NCI-H2171 treated with DMSO at 0.1 percent for 48 hours (cell line): ENCODE measurements around the gene MYRFL.
"Not testable (repeated sequence)": the region's sequence is repeated elsewhere in the genome, so short reads cannot be mapped to it uniquely, and the experiment has no call there.

Experiments used
- DNase-seq: peaks from one replicate; lab custom pipeline; 2025; lab: John Stamatoyannopoulos, UW

MYRFL gene

DNA sequence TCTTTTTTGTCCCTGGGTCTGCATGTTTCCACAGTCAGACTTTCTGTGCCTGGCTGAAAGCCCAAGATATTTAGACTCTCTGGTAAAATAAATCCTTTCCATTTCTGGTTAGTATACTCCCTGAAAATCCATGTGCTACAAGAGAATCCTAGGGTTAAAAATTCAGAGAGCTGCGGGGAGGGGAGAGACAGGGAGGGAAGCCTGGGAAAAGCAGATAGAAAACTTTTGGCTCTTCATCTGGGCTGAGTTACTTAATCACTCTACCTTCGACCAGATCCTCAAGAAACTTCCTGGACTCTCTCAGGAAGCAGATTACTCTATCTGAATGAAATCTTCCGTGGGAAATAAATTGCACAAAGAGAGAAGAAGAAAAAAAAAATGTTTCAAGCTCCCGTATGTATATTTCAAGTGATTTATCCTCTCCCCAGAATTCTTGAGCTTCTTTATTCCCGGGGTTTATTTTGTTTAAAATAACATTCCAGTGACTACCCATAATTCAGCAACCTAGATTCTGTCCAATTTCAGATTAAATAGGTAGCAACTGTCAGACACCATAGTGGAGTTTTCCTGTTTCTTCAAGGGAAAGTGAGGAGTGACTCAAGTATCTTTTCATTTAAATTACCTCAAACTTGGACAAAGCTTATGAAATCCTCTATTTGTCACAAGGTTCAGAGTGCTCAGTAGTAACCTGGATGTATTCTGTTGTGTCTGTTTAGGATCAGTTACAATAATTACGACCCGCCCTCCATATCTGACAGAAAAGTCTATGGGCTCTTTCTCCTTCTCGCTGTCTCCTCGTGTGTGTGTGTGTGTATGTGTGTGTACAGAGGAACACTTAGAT lies 163.7 kb downstream of the MYRFL start:
- DNase-seq = no peak

DNA sequence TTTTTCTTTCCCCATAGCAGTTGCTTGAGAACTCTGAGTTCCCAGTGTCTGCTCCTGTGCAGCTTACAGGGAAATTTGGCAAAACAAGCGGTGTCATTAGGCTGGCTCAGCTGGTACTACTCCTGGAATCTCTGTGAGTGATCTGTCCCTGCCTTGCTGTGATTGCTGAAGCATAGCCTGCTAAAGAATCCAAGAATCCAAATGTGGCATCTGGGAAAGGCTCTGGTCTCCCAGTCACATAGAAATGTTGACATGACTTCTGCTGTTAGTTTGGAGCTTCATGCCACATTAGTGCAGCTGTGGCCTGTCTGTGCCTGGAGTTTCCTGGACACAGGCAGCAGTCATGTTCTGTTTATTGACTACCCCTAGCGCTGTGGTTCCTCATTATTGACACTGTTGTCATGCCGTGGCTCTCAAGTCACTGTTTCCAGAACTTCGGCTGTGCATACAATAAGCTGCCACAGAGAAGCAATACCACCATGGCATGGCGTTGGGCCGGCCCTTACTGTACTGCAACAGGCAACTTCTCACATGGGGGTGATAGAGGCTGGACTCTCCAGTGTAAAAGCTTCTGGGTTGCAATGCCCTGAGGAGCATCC lies 166.8 kb downstream of the MYRFL start:
- DNase-seq = peak; percentile 40

DNA sequence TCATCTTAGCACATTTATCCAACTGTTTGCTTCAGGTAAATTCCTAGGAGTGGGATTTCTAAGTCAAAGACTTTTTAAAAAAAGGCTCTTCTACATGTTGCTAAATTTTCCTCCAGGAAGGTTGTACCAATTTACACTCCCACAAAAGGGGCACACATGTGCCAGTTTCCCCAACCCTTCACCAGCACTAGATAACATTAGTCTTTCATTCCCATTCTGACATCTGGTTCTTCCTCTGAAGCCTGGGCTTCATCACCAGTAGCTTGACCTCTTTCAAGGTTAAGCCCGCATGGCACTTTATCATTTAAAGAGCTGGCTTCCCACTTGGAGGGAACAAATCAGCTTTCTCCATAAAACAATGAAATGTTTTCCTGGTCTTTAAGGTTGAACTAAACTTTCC lies 168.4 kb downstream of the MYRFL start:
- DNase-seq = no peak

DNA sequence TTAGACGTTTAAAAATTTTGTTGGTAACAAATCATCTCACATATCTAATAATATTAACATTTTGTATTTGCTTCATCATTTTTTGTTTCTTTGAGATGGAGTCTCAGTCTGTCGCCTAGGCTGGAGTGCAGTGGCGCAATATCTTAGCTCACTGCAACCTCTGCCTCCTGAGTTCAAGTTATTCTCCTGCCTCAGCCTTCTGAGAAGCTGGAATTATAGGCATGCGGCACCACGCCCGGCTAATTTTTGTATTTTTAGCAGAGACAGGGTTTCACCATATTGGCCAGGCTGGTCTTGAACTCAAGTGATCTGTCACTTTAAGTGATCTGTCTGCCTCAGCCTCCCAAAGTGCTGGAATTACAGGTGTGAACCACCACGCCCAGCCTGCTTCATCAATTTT lies 169.1 kb downstream of the MYRFL start:
- DNase-seq = not testable (repeated sequence)

DNA sequence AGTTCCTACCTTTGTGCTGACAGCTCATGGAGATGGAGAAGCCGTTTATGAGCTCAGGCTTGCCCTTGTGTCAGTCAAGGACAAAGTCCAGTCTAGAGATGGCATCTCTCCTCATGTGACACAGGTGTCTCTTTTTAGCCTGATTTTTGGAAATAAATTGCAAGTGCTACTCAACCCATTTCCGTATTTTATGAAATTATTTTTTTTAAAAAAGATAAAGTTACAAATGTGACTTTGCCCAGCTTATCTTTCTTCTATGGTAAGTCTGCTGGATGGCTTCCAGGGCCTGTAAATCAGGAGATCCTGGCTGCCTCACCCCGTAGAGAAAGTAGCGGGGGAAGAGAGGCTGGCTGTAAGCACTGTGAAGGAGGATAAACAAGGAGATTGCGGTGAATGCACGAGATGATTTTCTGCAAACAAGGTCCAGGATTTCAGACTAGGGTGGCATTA lies 169.7 kb downstream of the MYRFL start:
- no peak for DNase-seq

DNA sequence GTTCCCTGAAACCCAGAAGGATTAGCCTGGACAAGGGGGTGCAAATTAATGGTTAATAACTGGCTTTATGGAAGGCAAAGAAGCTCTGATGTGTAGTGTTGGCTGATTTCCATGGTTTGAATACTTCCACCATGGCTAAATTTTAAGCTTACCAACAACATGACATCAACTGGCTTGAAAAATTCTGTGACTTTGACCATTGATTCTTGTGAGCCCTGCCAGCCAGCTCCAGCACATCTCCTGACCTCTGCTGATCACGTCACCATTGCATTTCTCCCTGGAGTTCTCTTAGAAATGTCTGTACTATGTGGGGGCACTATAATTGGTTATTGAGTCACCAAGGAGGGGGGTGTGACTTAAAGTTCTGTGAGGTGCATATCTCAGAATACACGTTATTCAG lies 171.2 kb downstream of the MYRFL start:
- DNase-seq = no peak

DNA sequence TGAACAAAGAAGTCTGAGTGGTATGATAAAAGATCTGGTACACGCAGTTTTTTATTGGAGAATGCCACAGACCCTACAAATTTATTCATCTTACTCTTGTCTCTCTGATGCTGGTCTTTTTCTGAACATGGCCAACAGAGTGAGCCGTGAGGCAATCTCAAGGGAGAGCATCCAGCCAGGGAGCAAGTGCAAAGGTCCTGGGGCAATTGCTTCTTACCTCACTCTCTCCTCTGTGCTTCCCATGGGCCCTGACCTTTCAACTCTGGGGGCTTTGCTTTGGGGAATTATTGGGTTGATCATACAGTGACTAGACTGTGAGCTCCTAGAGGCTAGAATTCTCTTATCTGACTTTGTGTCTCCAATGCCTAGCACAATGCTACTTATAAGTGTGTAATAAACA lies 171.7 kb downstream of the MYRFL start:
- DNase-seq = no peak

DNA sequence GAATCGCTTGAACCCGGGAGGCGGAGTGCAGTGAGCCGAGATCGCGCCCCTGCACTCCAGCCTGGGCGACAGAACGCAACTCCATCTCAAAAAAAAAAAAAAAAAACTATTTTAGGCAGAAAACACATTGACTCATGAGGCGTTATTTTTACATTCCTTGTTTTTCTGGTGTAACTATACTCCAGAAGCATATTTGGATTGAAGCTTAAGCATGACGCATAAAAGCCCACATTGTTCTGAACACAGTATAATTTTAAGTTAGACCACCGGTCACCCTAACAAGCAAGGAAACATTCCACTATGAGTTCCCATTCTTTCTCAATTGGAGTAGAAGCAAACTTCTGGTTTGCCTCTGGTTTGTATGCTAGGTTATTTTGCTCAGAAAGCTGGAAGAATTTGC lies 173.0 kb downstream of the MYRFL start:
- no peak for DNase-seq

DNA sequence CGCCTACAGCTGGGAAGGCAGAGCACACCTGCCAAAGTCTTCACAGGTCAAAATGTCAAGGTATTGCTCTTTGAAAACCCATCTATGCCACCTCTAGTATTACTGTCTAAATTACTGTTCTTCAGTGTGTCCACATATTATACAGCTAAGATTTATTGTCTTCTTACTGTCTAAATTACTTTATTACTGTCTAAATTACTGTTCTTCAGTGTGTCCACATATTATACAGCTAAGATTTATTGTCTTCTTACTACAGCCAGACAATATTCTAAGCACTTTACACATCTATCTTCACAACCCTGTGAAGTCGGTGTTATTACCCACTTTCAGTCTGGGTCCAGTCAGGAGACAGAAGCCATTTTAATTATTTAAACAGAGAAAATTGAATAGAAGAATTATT lies 173.9 kb downstream of the MYRFL start:
- no peak for DNase-seq

DNA sequence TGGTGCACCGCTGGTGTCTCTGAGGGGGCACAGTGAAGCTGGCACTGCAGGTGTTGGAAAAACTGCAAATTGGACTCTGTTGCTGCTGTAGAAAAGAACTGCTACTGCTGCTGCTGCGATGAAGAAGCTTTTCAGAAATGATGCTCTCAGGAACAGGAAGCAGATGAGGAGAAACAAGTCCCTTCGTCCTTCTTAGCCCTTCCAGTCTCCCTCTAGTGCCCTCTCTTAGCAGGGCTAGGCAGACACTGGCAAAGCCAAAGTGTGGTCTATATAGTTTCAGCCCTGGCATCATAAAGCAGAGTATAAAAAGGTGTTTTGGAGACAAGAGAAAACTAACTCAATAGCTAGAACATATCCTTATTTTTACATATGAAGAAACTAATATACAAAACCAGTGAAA lies 174.5 kb downstream of the MYRFL start:
- no peak for DNase-seq

DNA sequence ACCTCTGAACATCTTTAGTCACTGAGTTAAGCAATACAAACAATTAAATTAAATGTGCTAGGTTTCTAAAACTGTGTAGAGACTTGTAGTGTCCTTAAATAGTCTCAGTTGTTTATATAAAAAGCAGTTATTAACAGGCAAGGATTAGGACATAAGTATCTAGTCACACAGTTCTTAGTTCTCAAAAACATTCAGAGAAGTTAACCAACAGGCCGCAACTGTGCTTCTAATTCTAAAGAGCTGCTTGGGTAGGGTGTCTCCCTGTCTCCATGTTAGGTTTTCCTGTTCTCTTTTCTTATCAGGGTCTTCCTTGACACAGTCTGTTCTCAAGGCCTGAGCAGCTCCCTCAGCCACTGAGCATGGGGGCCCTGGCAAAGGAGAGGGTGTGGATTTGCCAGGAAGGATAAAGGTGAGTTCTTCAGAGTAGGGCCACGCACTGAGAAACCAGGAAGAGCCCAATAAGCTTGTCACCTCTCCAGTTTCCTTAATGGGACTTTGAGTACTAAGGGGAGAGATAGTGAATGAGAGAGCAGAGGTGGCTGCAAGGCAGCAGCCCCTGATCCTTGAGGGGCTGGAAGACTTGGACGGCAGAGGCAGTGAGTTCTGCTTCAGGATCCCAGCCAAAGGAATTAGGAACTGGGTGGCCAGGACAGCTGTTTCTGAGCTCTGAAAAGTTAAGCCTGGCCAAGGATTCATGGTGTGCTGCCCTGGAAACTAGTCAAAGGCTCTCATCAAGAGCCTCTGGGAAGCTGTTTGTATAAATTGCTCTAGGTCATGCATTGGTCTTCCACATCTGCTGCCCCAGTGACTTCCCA lies 177.3 kb downstream of the MYRFL start:
- no peak for DNase-seq

DNA sequence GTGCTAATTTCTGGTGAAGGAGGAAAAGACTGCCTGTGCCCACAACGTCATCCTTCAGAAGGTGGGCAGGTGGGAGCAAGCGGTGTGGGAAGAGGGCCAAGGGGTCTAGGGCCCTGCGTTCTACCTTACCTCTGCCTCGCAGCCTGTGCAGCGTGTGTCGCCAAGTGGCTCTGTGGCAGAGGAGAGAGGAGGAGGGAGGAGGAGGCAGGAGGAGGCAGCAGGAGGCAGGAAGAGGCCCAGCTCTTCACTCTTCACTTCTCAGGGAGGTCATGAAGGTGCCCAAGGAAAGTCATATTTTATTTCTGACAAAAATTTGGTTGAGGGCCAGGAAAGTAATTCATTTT lies 177.9 kb downstream of the MYRFL start:
- DNase-seq = no peak

DNA sequence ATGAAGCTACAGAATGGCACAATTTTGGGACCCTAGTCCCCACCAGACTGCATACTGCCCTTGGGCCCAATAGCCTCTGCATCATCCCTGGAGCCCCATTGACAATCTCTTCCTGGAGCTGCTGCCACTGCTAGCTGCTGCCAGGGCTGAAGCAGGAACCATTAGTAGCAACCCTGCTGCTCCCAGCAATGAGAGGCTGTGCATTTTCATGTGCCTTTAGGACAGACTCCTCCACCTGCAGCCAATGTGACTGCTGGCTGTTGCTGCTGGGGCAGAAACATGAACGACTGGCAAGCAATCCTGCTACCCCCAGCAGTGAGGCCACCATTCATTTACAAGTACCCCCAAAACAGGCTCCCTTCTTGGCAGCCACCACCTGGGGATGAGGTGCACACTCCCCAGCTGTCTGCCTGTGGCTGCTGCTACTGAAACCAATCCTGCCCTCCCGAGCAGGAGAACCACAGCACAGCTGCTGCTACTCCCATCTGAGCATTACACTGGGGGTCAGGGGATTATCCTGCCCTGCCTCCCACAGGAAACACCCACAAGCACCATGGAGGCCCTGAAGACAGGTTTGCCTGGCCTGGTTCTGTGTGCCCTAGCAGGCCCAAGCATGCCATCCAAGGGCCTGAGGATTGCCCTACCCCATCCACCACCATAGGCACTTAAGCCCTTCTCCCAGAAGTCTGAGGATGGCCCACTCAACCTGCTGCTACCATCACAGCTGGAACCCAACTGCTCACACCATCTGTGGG lies 181.0 kb downstream of the MYRFL start:
- DNase-seq = peak; percentile 36

DNA sequence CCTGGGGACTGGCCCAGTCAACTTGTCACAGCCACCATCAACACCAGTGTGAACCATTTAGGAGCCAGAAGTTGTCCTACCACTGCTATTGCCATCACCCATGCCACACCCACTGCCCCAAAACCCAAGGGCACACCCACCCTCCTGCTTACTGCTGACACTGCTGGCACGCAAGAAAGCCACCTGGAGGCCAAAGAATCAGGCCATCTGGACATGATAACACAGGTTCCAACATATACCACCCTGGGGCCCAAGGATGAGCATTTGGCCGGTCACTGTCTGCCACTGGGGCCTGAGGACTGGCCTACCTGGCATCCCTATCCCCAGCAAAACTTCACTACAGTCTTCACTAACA lies 181.6 kb downstream of the MYRFL start:
- DNase-seq = no peak

DNA sequence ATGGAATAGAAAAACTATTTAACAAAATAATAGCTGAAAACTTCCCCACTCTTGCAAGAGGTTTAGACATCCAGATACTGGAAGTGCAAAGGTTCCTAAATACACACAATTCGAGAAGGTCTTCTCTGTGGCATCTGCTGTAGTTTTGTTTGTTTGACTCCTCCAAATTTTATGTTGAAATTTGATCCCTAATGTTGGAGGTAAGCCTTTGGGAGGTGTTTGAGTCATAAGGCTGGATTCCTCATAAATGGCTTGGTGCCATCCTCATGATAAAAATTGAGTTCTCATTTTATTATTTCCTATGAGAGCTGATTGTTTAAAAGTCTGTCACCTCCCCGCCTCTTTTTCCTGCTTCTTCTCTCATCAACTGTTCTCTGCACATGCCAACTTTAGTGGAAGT lies 182.7 kb downstream of the MYRFL start:
- DNase-seq = peak; percentile 59
